Measurements from ENCODE around the gene COL13A1. TPM values are rescaled to one million over a fixed set of nuclear protein-coding genes. Genes with fewer than 3 reads are reported as not detected.
A peak's percentile ranks its signal among the peaks of the same experiment; 100 is the strongest.

Gene COL13A1
- total RNA-seq: 1 to 10 TPM in 2 of 4 donors, under 1 TPM in 2; 0.42 to 3.4 (median 1.5) TPM

DNA sequence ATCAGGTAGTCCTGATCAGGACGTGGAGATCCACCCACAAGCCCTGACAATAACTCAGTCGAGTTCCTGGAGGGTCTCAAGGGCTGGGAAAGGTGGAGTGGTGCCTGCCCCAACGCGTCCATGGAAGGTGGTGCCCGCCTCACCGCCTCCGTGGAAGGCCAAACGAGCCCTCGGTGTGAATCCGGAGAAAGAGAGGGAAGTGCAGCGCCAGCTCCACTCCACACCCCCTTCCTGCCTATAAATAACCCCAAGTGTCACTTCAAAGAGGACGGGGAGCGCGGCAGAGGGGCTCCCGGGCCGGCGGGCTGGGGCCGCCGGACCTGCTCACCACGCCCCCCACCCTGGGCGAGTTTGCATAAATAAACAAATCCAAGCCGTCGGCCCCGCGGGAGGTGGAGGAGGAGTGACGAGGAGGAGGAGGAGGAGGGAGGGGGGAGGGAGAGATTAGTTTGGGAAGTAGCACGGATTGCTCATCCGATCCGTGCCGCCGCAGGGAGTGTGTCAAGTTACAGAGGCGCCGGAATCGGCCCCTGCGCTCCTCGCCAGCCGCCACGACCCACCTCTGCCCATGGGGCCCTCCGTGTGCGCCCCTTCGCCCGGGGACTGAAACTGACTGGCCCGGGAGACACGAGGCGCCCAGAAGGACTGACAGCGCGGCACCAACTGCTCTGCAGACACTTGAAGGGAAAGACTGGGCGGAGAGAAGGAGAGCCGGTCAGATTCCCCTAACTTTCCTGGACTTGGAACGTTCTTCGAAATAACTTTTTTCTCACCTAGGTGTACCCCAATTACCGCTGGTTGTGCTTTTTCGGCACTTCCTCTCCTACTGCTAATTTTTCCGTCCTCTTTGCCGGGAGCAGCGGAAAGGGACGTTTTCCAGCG lies at the start of gene COL13A1:
Gene COL13A1 (plus strand): TSS at position 473 of the 882 bp plus-strand sequence. CDS start 518 bp downstream, outside the sequence.
- 2% methylated on average over 42 of the region's 58 CpGs for WGBS
- H3K27me3 ChIP-seq: peaks cover 22% of the 10 kb centered on the region
- H3K9me3 ChIP-seq: no peaks in the 10 kb centered on the region
- H3K27ac ChIP-seq: no peak within 1 kb of the TSS
- no peak for TF ChIP-seq POLR2A (IDR thresholded peaks at IDR 0.05)
- TF ChIP-seq EP300 (IDR thresholded peaks at IDR 0.05): no peak
- TF ChIP-seq, protein P1, sequence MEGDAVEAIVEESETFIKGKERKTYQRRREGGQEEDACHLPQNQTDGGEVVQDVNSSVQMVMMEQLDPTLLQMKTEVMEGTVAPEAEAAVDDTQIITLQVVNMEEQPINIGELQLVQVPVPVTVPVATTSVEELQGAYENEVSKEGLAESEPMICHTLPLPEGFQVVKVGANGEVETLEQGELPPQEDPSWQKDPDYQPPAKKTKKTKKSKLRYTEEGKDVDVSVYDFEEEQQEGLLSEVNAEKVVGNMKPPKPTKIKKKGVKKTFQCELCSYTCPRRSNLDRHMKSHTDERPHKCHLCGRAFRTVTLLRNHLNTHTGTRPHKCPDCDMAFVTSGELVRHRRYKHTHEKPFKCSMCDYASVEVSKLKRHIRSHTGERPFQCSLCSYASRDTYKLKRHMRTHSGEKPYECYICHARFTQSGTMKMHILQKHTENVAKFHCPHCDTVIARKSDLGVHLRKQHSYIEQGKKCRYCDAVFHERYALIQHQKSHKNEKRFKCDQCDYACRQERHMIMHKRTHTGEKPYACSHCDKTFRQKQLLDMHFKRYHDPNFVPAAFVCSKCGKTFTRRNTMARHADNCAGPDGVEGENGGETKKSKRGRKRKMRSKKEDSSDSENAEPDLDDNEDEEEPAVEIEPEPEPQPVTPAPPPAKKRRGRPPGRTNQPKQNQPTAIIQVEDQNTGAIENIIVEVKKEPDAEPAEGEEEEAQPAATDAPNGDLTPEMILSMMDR (IDR thresholded peaks at IDR 0.05): no peak
- TF ChIP-seq POLR2AphosphoS5 (IDR thresholded peaks at IDR 0.05): no peak
- peak in 1 of 2 donors; percentile 67 for DNase-seq (ENCODE audit: low spot score in 2 of 2)
- no peaks in the 10 kb centered on the region for H3K36me3 ChIP-seq
- H3K4me1 ChIP-seq: peaks cover 24% of the 10 kb centered on the region
- peak within 1 kb of the TSS; percentile 62 for H3K4me3 ChIP-seq

DNA sequence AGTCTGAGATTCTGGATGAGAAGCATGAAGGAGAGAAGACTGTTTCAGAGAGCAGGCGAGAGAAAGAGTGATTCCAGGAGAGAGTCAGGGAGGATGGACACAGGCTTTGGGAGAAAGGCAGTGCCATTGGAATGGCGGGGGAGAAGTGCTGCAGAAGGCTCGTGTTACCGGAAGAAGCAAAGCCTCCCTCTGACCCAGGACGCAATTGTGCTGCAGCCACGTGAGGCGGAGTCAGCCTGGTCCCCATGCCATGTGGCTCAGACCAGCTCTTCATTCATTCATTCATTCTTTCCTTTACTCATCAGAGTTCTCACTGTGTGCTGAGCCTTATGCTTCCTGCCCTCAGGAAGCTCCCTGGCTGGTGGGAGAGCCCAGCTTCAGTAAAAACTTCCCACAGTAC lies 49.2 kb upstream of the COL13A1 start:
- WGBS: 82% methylated on average over 7 of the region's 7 CpGs
- no peaks in the 10 kb centered on the region for H3K27me3 ChIP-seq
- TF ChIP-seq EP300 (IDR thresholded peaks at IDR 0.05): no peak
- TF ChIP-seq, protein P1 (IDR thresholded peaks at IDR 0.05): no peak
- TF ChIP-seq POLR2A (IDR thresholded peaks at IDR 0.05): no peak
- TF ChIP-seq POLR2AphosphoS5 (IDR thresholded peaks at IDR 0.05): no peak
- H3K27ac ChIP-seq: no peak overlapping the region
- no peaks in the 10 kb centered on the region for H3K9me3 ChIP-seq
- H3K36me3 ChIP-seq: no peaks in the 10 kb centered on the region
- peaks cover 4% of the 10 kb centered on the region for H3K4me1 ChIP-seq
- no peak for DNase-seq (ENCODE audit: low spot score in 2 of 2)
- no peak overlapping the region for H3K4me3 ChIP-seq

DNA sequence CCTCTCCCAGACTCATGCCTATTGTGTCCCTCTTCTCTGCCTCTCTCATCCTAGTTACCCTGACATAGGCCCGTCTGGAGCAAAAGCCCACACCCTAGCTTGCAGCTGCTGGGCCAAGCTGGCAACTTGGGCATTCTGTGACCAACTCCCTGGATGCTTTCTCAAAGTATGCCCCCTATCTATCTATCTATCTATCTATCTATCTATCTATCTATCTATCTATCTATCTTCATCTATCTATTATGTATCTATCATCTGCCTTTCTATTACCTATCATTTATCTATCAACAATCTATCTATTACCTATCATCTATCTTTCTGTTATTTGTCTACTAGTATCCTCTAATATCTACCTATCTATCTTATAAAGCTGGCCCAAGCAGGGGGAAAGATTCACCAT lies 45.4 kb upstream of the COL13A1 start:
- no peaks in the 10 kb centered on the region for H3K36me3 ChIP-seq
- H3K4me1 ChIP-seq: no peaks in the 10 kb centered on the region
- 81% methylated on average over 1 of the region's 1 CpG for WGBS
- H3K27ac ChIP-seq: no peak overlapping the region
- H3K27me3 ChIP-seq: peaks cover under 1% of the 10 kb centered on the region
- DNase-seq (ENCODE audit: low spot score in 2 of 2): no peak
- TF ChIP-seq POLR2AphosphoS5 (IDR thresholded peaks at IDR 0.05) (no peak), EP300 (IDR thresholded peaks at IDR 0.05) (no peak), POLR2A (IDR thresholded peaks at IDR 0.05) (no peak)
- TF ChIP-seq, protein P1 (IDR thresholded peaks at IDR 0.05): no peak
- no peaks in the 10 kb centered on the region for H3K9me3 ChIP-seq
- H3K4me3 ChIP-seq: no peak overlapping the region

DNA sequence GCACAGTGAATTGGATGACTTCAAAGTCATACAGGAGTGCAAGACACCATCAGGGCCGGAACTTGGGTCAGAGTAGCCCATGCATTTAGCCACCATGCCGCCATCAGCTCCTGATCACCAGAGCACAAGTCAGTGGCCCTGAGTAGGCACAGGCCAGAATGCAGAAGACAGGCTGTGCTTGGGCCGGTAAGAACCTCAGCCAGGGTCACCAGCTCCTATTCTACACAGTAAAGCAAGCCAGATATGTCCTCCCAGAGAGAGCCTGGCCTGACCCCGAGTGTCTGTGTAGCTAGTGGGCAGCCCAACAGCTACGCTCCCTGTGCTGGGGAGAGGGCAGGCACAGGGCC lies 44.5 kb upstream of the COL13A1 start:
- no peaks in the 10 kb centered on the region for H3K9me3 ChIP-seq
- no peaks in the 10 kb centered on the region for H3K4me1 ChIP-seq
- WGBS: 90% methylated on average over 3 of the region's 5 CpGs
- DNase-seq (ENCODE audit: low spot score in 2 of 2): no peak
- H3K36me3 ChIP-seq: no peaks in the 10 kb centered on the region
- H3K27me3 ChIP-seq: peaks cover 6% of the 10 kb centered on the region
- TF ChIP-seq, protein P1 (IDR thresholded peaks at IDR 0.05): no peak
- TF ChIP-seq POLR2AphosphoS5 (IDR thresholded peaks at IDR 0.05): no peak
- TF ChIP-seq EP300 (IDR thresholded peaks at IDR 0.05): no peak
- TF ChIP-seq POLR2A (IDR thresholded peaks at IDR 0.05): no peak
- H3K27ac ChIP-seq: no peak overlapping the region
- H3K4me3 ChIP-seq: no peak overlapping the region

DNA sequence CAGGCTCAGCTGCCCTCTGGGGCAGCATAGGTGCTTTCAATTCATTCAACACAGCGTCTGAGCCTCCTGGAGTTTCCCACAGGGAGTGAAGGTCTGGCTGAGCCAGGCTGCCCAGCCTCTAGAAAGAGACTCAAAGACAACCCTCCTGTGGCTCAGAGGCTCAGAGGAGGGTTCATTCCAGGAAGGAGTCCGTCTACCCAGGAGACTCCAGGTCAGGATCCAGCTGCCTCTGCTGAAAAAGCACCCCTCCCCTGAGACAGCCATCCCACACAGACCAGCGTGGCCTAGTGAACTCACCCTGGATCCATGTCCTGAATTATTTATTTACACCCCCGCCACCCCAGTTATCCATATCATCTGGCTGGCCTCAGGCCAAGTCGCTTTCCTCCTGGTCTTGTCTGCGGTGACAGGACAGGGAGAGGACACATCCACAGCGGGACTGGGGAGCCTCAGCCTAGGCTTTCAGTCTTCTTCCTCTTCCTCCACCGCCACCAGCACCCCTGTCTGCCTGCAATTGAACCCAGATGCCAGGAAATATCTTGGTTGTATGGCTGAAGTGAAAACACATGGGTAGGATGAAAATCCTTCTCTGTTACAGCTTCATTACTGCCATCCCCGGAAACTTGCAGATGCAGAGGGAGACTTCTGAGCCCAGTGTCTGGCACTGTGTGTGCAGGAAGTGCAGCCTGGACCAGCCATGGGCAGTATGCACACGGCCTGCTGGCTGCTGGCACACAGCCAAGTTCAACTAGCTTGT lies 44.0 kb upstream of the COL13A1 start:
- Histone ChIP-seq H3K9me3 (no peaks in the 10 kb centered on the region), H3K36me3 (no peaks in the 10 kb centered on the region), H3K4me3 (no peak overlapping the region), H3K4me1 (no peaks in the 10 kb centered on the region), H3K27me3 (peaks cover 6% of the 10 kb centered on the region), H3K27ac (no peak overlapping the region)
- no peak for TF ChIP-seq POLR2AphosphoS5 (IDR thresholded peaks at IDR 0.05)
- no peak for TF ChIP-seq EP300 (IDR thresholded peaks at IDR 0.05)
- no peak for TF ChIP-seq POLR2A (IDR thresholded peaks at IDR 0.05)
- TF ChIP-seq, protein P1 (IDR thresholded peaks at IDR 0.05): no peak
- WGBS: 53% methylated on average over 10 of the region's 10 CpGs
- DNase-seq (ENCODE audit: low spot score in 2 of 2): no peak

Data from suprapubic skin (tissue), 4 donors.